Panc1 (cell line): ENCODE results near the gene NNAT.

Experiments used
- CTCF ChIP-seq: fragments of 450-650 bp; IDR thresholded peaks from 2 replicates; pipeline ENCODE4 v1.5.1; 2017; ENCODE audit warnings: mild to moderate bottlenecking
- POLR2AphosphoS5 ChIP-seq: IDR thresholded peaks from 2 replicates; pipeline ENCODE4 v1.6.1; 2012; ENCODE audit warnings: mild to moderate bottlenecking, low read depth, low read length, moderate library complexity
- REST ChIP-seq, 2 experiments: IDR thresholded peaks; 2 replicates each; pipeline ENCODE4 v1.6.1; 2011 to 2012; ENCODE audit warnings: low read depth in 2 of 2, control low read depth in 1 of 2, low read length in 1 of 2, mild to moderate bottlenecking in 1 of 2, moderate library complexity in 1 of 2; ENCODE audit not compliant: insufficient read depth in 1 of 2
- SIN3A ChIP-seq: IDR thresholded peaks from 2 replicates; pipeline ENCODE4 v1.6.1; 2012; ENCODE audit warnings: low read depth, mild to moderate bottlenecking, low read length, moderate library complexity, borderline replicate concordance; ENCODE audit not compliant: insufficient read depth
- TCF7L2 ChIP-seq: IDR thresholded peaks from 2 replicates; pipeline ENCODE4 v1.6.1; 2011; ENCODE audit warnings: mild to moderate bottlenecking, low read depth, low read length, inconsistent platforms

- no peak for TF ChIP-seq REST (IDR thresholded peaks at IDR 0.05; ENCODE audit: insufficient read depth in 1 of 2, low read depth in 2 of 2, low read length in 1 of 2)
- TF ChIP-seq POLR2AphosphoS5: no peak
- no peak for TF ChIP-seq SIN3A
- no peak for TF ChIP-seq CTCF
- TF ChIP-seq TCF7L2: no peak
These were observed 26.7 kb upstream of the NNAT start for GRCh38 chr20:37494301-37494700.
